ENCODE data around the gene CRKL. TPM values are rescaled to one million over a fixed set of nuclear protein-coding genes. Genes with fewer than 3 reads are reported as not detected.

Gene CRKL
- total RNA-seq, 1 experiment from 2014 or later, result 106 TPM

DNA sequence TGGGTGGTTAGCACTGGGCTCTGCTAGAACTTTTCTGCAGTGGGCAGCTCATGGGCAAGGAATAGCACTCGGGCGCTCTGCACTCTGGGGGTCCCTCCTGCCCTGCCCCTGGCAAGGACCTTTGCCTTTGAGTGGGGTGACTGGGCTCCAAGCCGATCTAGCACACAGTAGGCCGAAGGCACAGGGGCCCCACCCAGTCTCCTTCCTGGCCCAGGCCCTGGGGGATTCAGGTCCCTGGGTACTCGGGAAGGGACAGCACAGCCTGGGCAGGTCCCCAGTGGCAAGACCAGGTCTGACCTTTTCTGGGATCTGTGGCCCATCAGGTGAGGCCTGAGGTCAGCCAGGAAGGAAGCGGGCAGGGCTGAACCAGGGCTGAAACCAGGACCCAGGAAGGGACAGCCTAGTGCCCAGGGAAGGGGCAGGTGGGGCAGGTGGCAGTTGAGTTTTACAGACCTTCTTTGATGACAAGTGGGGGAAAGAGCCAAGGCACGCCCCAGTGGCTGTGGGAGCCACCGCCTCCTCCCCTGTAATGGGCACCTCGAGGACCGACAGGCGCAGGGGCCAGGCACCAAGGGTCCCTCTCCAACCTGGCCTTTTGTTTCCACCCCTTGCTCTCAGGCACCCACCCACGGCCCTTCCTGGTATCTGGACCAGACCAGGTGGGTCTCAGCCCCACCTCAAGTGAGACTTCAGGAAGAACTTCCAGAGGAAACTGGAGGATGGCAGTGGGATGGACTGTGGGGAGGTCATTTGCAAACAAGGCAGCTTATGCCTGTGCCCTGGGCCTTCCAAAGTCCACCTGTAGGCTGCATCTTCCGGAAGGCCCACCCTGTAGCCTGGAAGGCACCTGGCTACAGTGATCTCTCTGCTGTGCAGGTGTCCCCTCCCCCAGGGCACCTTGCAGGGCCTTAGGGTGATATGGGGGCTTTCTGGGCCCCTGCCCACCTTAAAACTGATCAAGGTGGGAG is 49.0 kb downstream of the CRKL start:
- Mint-ChIP-seq H3K4me3 (no peak overlapping the region; a peak in 1 of 5 replicates), H3K9me3 (no peaks in the 10 kb centered on the region; a peak in 1 of 5 replicates), H3K36me3 (ENCODE audit: insufficient read depth in 1 of 3, low read depth in 3 of 3) (no peaks in the 10 kb centered on the region; a peak in 1 of 7 replicates), H3K4me1 (peaks cover 21 to 29% of the 10 kb centered on the region in 2 experiments), H3K27me3 (ENCODE audit: low read depth) (peaks cover 90% of the 10 kb centered on the region), H3K27ac (no peak overlapping the region)
- no peak overlapping the region for H4K91ac ChIP-seq (ENCODE audit: insufficient read length, low read depth, low read length)
- H2AK5ac ChIP-seq (ENCODE audit: insufficient read length, low read length), result no peak overlapping the region
- no peaks in the 10 kb centered on the region for H3K79me1 ChIP-seq (ENCODE audit: insufficient read depth, low read depth, low read length, poor library complexity, severe bottlenecking)
- no peak overlapping the region for H4K8ac ChIP-seq (replicated peaks; ENCODE audit: insufficient read length, low read depth, low read length)
- no peak overlapping the region for H2BK15ac ChIP-seq (ENCODE audit: low read depth, low read length)
- no peak overlapping the region for H3K14ac ChIP-seq (ENCODE audit: insufficient read depth, low read length)
- WGBS (ENCODE audit: extremely low coverage, insufficient read length, low lambda C conversion rate), result no CpG with 5 or more reads among the region's 13 CpGs
- no peak overlapping the region for H2BK120ac ChIP-seq (ENCODE audit: low read depth, low read length, poor library complexity, severe bottlenecking)
- H3K27ac ChIP-seq (ENCODE audit: insufficient read length, low read depth, low read length), result no peak overlapping the region
- no peak overlapping the region for H3K9ac ChIP-seq (ENCODE audit: extremely low read depth, insufficient read length, low read length)
- H3T11ph ChIP-seq (ENCODE audit: low read length), result no peak overlapping the region
- no peak overlapping the region for H2AFZ ChIP-seq (ENCODE audit: low read length)
- H4K20me1 ChIP-seq (ENCODE audit: control insufficient read depth, insufficient read depth, insufficient read length), result no peaks in the 10 kb centered on the region
- no peak overlapping the region for H3K23ac ChIP-seq (ENCODE audit: insufficient read length, low read depth, low read length)
- H3K9me3 ChIP-seq (ENCODE audit: control insufficient read depth, low read depth, low read length), result no peaks in the 10 kb centered on the region
- H2BK20ac ChIP-seq (ENCODE audit: low read depth, low read length, poor library complexity, severe bottlenecking), result no peak overlapping the region
- H3K23me2 ChIP-seq (ENCODE audit: insufficient read length, low read depth, low read length, poor library complexity, severe bottlenecking), result no peaks in the 10 kb centered on the region
- no peak overlapping the region for H3K4me2 ChIP-seq (ENCODE audit: insufficient read depth, insufficient read length, low read length)
- no peak overlapping the region for H4K5ac ChIP-seq (ENCODE audit: insufficient read length, low read depth, low read length)
- H2BK5ac ChIP-seq (ENCODE audit: insufficient read length, low read length), result no peak overlapping the region
- peaks cover 31% of the 10 kb centered on the region; the same call in 1 of the 2 replicates for H3K27me3 ChIP-seq (ENCODE audit: insufficient read depth, low read length)
- H3K18ac ChIP-seq (ENCODE audit: insufficient read length, low read depth, low read length), result no peak overlapping the region
- no peak overlapping the region for H3K56ac ChIP-seq (ENCODE audit: insufficient read length, low read depth, low read length)
- H3K79me2 ChIP-seq (ENCODE audit: insufficient read depth, low read length), result no peaks in the 10 kb centered on the region
- no peak overlapping the region for H3K4ac ChIP-seq (ENCODE audit: low read depth, low read length)
- no peaks in the 10 kb centered on the region; the same call in 1 of the 2 replicates for H3K4me1 ChIP-seq (ENCODE audit: insufficient read depth, low read length)
- TF ChIP-seq, protein P1, sequence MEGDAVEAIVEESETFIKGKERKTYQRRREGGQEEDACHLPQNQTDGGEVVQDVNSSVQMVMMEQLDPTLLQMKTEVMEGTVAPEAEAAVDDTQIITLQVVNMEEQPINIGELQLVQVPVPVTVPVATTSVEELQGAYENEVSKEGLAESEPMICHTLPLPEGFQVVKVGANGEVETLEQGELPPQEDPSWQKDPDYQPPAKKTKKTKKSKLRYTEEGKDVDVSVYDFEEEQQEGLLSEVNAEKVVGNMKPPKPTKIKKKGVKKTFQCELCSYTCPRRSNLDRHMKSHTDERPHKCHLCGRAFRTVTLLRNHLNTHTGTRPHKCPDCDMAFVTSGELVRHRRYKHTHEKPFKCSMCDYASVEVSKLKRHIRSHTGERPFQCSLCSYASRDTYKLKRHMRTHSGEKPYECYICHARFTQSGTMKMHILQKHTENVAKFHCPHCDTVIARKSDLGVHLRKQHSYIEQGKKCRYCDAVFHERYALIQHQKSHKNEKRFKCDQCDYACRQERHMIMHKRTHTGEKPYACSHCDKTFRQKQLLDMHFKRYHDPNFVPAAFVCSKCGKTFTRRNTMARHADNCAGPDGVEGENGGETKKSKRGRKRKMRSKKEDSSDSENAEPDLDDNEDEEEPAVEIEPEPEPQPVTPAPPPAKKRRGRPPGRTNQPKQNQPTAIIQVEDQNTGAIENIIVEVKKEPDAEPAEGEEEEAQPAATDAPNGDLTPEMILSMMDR (conservative IDR thresholded peaks at IDR 0.05), result no peak
- no peak overlapping the region for H2BK12ac ChIP-seq (ENCODE audit: insufficient read length, low read depth, low read length)
- DNase-seq, result no peak
